ENCODE measurements around the gene CASZ1. TPM values are rescaled to one million over a fixed set of nuclear protein-coding genes. Genes with fewer than 3 reads are reported as not detected.

The CASZ1 gene
- total RNA-seq, 1 donor from 2014 or later = 9.2 TPM

- FAIRE-seq (no peak), DNase-seq (ENCODE audit: low read depth) (peak; percentile 89)
- H3K36me3 ChIP-seq (ENCODE audit: control insufficient read depth, insufficient read depth, low read length) = peaks cover 1% of the 10 kb centered on the region
- no peak overlapping the region for H3K4me3 ChIP-seq (ENCODE audit: low read depth, low read length)
- no peak for TF ChIP-seq CTCF (IDR thresholded peaks at IDR 0.05; ENCODE audit: insufficient read depth, low read length, severe bottlenecking)
- H3K27me3 ChIP-seq (ENCODE audit: control insufficient read depth, insufficient read depth, low read length) = no peaks in the 10 kb centered on the region
Observed at GRCh38 chr1:10599194-10599861, 197.1 kb downstream of the CASZ1 start.

GRCh38 chr1:10598389-10598702 lies 198.1 kb downstream of the CASZ1 start:
- TF ChIP-seq CTCF (IDR thresholded peaks at IDR 0.05; ENCODE audit: insufficient read depth, low read length, severe bottlenecking) = peak; percentile 3
- FAIRE-seq = no peak
- DNase-seq (ENCODE audit: low read depth) = no peak

GRCh38 chr1:10597492-10598388 lies 198.7 kb downstream of the CASZ1 start:
- no peak for TF ChIP-seq CTCF (IDR thresholded peaks at IDR 0.05; ENCODE audit: insufficient read depth, low read length, severe bottlenecking)
- DNase-seq (ENCODE audit: low read depth) = no peak
- no peak for FAIRE-seq

More at GRCh38 chr1:10598389-10598702, 198.1 kb downstream of the CASZ1 start:
- H3K36me3 ChIP-seq (ENCODE audit: control insufficient read depth, insufficient read depth, low read length) = peaks cover 1% of the 10 kb centered on the region
- no peaks in the 10 kb centered on the region for H3K27me3 ChIP-seq (ENCODE audit: control insufficient read depth, insufficient read depth, low read length)
- no peak overlapping the region for H3K4me3 ChIP-seq (ENCODE audit: low read depth, low read length)

GRCh38 chr1:10596780-10597179 lies 199.7 kb downstream of the CASZ1 start:
- Histone ChIP-seq H3K36me3 (ENCODE audit: control insufficient read depth, insufficient read depth, low read length) (peaks cover 1% of the 10 kb centered on the region), H3K4me3 (ENCODE audit: low read depth, low read length) (no peak overlapping the region), H3K27me3 (ENCODE audit: control insufficient read depth, insufficient read depth, low read length) (no peaks in the 10 kb centered on the region)
- DNase-seq (ENCODE audit: low read depth) (no peak), FAIRE-seq (no peak)
- no peak for TF ChIP-seq CTCF (IDR thresholded peaks at IDR 0.05; ENCODE audit: insufficient read depth, low read length, severe bottlenecking)

More at GRCh38 chr1:10597492-10598388, 198.7 kb downstream of the CASZ1 start:
- Histone ChIP-seq H3K27me3 (ENCODE audit: control insufficient read depth, insufficient read depth, low read length) (no peaks in the 10 kb centered on the region), H3K36me3 (ENCODE audit: control insufficient read depth, insufficient read depth, low read length) (peaks cover 1% of the 10 kb centered on the region), H3K4me3 (ENCODE audit: low read depth, low read length) (no peak overlapping the region)

- no peaks in the 10 kb centered on the region for H3K27me3 ChIP-seq (ENCODE audit: control insufficient read depth, insufficient read depth, low read length)
- H3K36me3 ChIP-seq (ENCODE audit: control insufficient read depth, insufficient read depth, low read length) = no peaks in the 10 kb centered on the region
- no peak for DNase-seq (ENCODE audit: low read depth)
- no peak overlapping the region for H3K4me3 ChIP-seq (ENCODE audit: low read depth, low read length)
- no peak for FAIRE-seq
- TF ChIP-seq CTCF (IDR thresholded peaks at IDR 0.05; ENCODE audit: insufficient read depth, low read length, severe bottlenecking) = no peak
Observed at GRCh38 chr1:10594595-10595223, 201.7 kb downstream of the CASZ1 start.

All from bronchial epithelial cell (primary cell).